Measurements from ENCODE around the gene SORT1. TPM values are rescaled to one million over a fixed set of nuclear protein-coding genes. Genes with fewer than 3 reads are reported as not detected.
"Not testable (repeated sequence)": the region's sequence is repeated elsewhere in the genome, so short reads cannot be mapped to it uniquely, and the experiment has no call there.

The SORT1 gene
- total RNA-seq, 1 experiment from 2014 or later = 3.7 TPM

GRCh38 chr1:109396871-109397580 lies 692 bp downstream of the SORT1 start:
- no peak for DNase-seq (ENCODE audit: low spot score)

GRCh38 chr1:109396513-109396839 lies 1.2 kb downstream of the SORT1 start:
- DNase-seq (ENCODE audit: low spot score) = no peak

- DNase-seq (ENCODE audit: low spot score) = no peak
Measured at GRCh38 chr1:109395602-109396512, 1.9 kb downstream of the SORT1 start.

- DNase-seq (ENCODE audit: low spot score) = not testable (repeated sequence)
Measured at GRCh38 chr1:109395282-109395599, 2.5 kb downstream of the SORT1 start.

GRCh38 chr1:109394591-109395281 lies 3.0 kb downstream of the SORT1 start:
- no peak for DNase-seq (ENCODE audit: low spot score)

GRCh38 chr1:109393617-109394233 lies 4.0 kb downstream of the SORT1 start:
- DNase-seq (ENCODE audit: low spot score) = no peak

- peak; percentile 41 for DNase-seq (ENCODE audit: low spot score)
Measured at GRCh38 chr1:109392788-109393616, 4.7 kb downstream of the SORT1 start.

GRCh38 chr1:109392037-109392787 lies 5.5 kb downstream of the SORT1 start:
- DNase-seq (ENCODE audit: low spot score) = no peak

GRCh38 chr1:109391626-109392025 lies 6.1 kb downstream of the SORT1 start:
- DNase-seq (ENCODE audit: low spot score) = no peak

- no peak for DNase-seq (ENCODE audit: low spot score)
Measured at GRCh38 chr1:109391157-109391556, 6.6 kb downstream of the SORT1 start.

GRCh38 chr1:109389638-109390341 lies 7.9 kb downstream of the SORT1 start:
- no peak for DNase-seq (ENCODE audit: low spot score)

- no peak for DNase-seq (ENCODE audit: low spot score)
Measured at GRCh38 chr1:109388884-109389637, 8.7 kb downstream of the SORT1 start.

- no peak for DNase-seq (ENCODE audit: low spot score)
Measured at GRCh38 chr1:109388208-109388711, 9.5 kb downstream of the SORT1 start.

- no peak for DNase-seq (ENCODE audit: low spot score)
Measured at GRCh38 chr1:109386054-109386717, 11.5 kb downstream of the SORT1 start.

GRCh38 chr1:109385417-109385816 lies 12.3 kb downstream of the SORT1 start:
- DNase-seq (ENCODE audit: low spot score) = no peak

GRCh38 chr1:109383854-109384253 lies 13.9 kb downstream of the SORT1 start:
- DNase-seq (ENCODE audit: low spot score) = no peak

GRCh38 chr1:109383087-109383779 lies 14.5 kb downstream of the SORT1 start:
- DNase-seq (ENCODE audit: low spot score) = no peak

- DNase-seq (ENCODE audit: low spot score) = no peak
Measured at GRCh38 chr1:109381573-109381972, 16.1 kb downstream of the SORT1 start.
